Stomach (tissue), 9 donors: ENCODE results near the gene LRMDA. TPM values are rescaled to one million over a fixed set of nuclear protein-coding genes. Genes with fewer than 3 reads are reported as not detected.

Experiments used
- DNase-seq, 2 donors: peaks; one replicate each; pipeline versions ENCODE4 v3.0.0 to v3.0.0-alpha.2; 2013 to 2019
- H3K27ac ChIP-seq, 5 donors: fragments of 200-600 bp in 4 of 5; sonication (generic) in 4 of 5; one replicate each; pipeline ENCODE4 v1.5.1; 2013 to 2019; ENCODE audit warnings: mild to moderate bottlenecking in 1 of 5, moderate library complexity in 1 of 5
- H3K27me3 ChIP-seq, 3 donors: fragments of 200-600 bp; sonication (generic); one replicate each; pipeline ENCODE4 v1.5.1; 2017 to 2019; ENCODE audit warnings: mixed run types in 1 of 3
- H3K36me3 ChIP-seq, 4 donors: fragments of 200-600 bp; sonication (generic); 1 replicate in 3 of 4; 2 replicates in 1 of 4; pipeline ENCODE4 v1.5.1; 2016 to 2019
- H3K4me1 ChIP-seq, 4 donors: fragments of 200-600 bp; sonication (generic); one replicate each; pipeline ENCODE4 v1.5.1; 2016 to 2019
- H3K4me3 ChIP-seq, 4 donors: fragments of 200-600 bp; sonication (generic) in 3 of 4; one replicate each; pipeline ENCODE4 v1.5.1; 2016 to 2019; ENCODE audit warnings: mild to moderate bottlenecking in 1 of 4
- H3K9me3 ChIP-seq, 4 donors: fragments of 200-600 bp; sonication (generic); one replicate each; pipeline ENCODE4 v1.5.1; 2016 to 2019
- CTCF ChIP-seq, 7 experiments: fragments of 450-650 bp in 4 of 7; fragments of 200-600 bp in 3 of 7; sonication (generic) in 3 of 7; IDR thresholded peaks; one replicate each; pipeline ENCODE4 v1.5.1; 2016 to 2019; ENCODE audit warnings: antibody characterized with exemption in 7 of 7, control low read depth in 2 of 7, mild to moderate bottlenecking in 1 of 7
- EP300 ChIP-seq: sonication (generic); formaldehyde crosslinking; IDR thresholded peaks from one replicate; pipeline ENCODE4 v1.6.1; 2017; ENCODE audit warnings: antibody characterized with exemption
- POLR2A ChIP-seq, 4 donors: fragments of 450-650 bp; IDR thresholded peaks; one replicate each; pipeline ENCODE4 v1.6.1; 2016; ENCODE audit warnings: antibody characterized with exemption in 4 of 4, control low read depth in 2 of 4, mild to moderate bottlenecking in 1 of 4, moderate library complexity in 1 of 4
- POLR2AphosphoS5 ChIP-seq, 3 donors: sonication (generic); formaldehyde crosslinking; IDR thresholded peaks; one replicate each; pipeline ENCODE4 v1.6.1; 2016; ENCODE audit warnings: antibody characterized with exemption in 3 of 3
- WGBS, 5 donors: extraction: QIAGEN DNeasy Blood & Tissue Kit in 3 of 5; methylation state at CpG; one replicate each; pipeline versions ENCODE4 v1.1.5 to v1.1.7; 2013 to 2018; 5-methylcytosine and 5-hydroxymethylcytosine counted together
- intact Hi-C: fragments of 100-400 bp; cut with DNase I; formaldehyde crosslinking; loops from one replicate; pipeline ENCODE4 v1.15.1; 2023; ENCODE audit warnings: low total_unique reads
- polyA plus RNA-seq, 3 donors: library from polyadenylated mRNA; stranded (reverse); fragments of 200-250 nt; gene quantifications; one replicate each; pipeline ENCODE4 v1.2.3, GENCODE V29; 2013
- total RNA-seq, 5 donors: library from RNA; depleted of rRNA; stranded (reverse); fragments of >200 nt; gene quantifications; one replicate each; pipeline versions ENCODE4 v1.1.0 to v1.2.3, GENCODE V29; 2014 to 2016
- donor health status: healthy with polysubstance abuse.
- donor health status: Bipolar disorder and iron deficiency.
- donor health status: healthy.

The LRMDA gene
- total and polyA plus RNA-seq, 8 donors = 1.3 to 30.2 (median 13.6) TPM; not detected in 1

GRCh38 chr10:76265441-76266113 lies 834.2 kb downstream of the LRMDA start:
- no peak for DNase-seq
- Histone ChIP-seq H3K27ac (no peak overlapping the region), H3K9me3 (peaks cover 0 to 3% (median 1%) of the 10 kb centered on the region in 4 donors), H3K4me1 (no peaks in the 10 kb centered on the region), H3K36me3 (no peaks in the 10 kb centered on the region), H3K27me3 (no peaks in the 10 kb centered on the region), H3K4me3 (no peak overlapping the region)
- 62 to 67% (median 64%) methylated on average over 4 of the region's 4 CpGs for WGBS, 5 donors
- no peak for TF ChIP-seq CTCF (IDR thresholded peaks at IDR 0.05)
- TF ChIP-seq POLR2A (IDR thresholded peaks at IDR 0.05) = no peak
- no peak for TF ChIP-seq POLR2AphosphoS5 (IDR thresholded peaks at IDR 0.05)
- TF ChIP-seq EP300 = no peak
- intact Hi-C loops = no loop called here

GRCh38 chr10:76268530-76268929 lies 837.1 kb downstream of the LRMDA start:
- no peaks in the 10 kb centered on the region for H3K36me3 ChIP-seq
- TF ChIP-seq POLR2A (IDR thresholded peaks at IDR 0.05) = no peak
- no peak for TF ChIP-seq EP300
- no peak for TF ChIP-seq POLR2AphosphoS5 (IDR thresholded peaks at IDR 0.05)
- TF ChIP-seq CTCF (IDR thresholded peaks at IDR 0.05) = no peak
- H3K27ac ChIP-seq = no peak overlapping the region
- no peaks in the 10 kb centered on the region for H3K27me3 ChIP-seq
- H3K4me1 ChIP-seq = no peaks in the 10 kb centered on the region
- no peak overlapping the region for H3K4me3 ChIP-seq
- WGBS, 5 donors = 55 to 76% (median 65%) methylated on average over 5 of the region's 5 CpGs
- DNase-seq = no peak
- intact Hi-C loops = no loop called here
- H3K9me3 ChIP-seq = peaks cover 0 to 2% (median 0%) of the 10 kb centered on the region in 4 donors

- Histone ChIP-seq H3K4me3 (no peak overlapping the region), H3K27me3 (no peaks in the 10 kb centered on the region), H3K4me1 (no peaks in the 10 kb centered on the region), H3K27ac (no peak overlapping the region), H3K9me3 (peaks cover 0 to 5% (median 0%) of the 10 kb centered on the region in 4 donors), H3K36me3 (no peaks in the 10 kb centered on the region)
- intact Hi-C loops = no loop called here
- TF ChIP-seq EP300 = no peak
- no peak for TF ChIP-seq POLR2AphosphoS5 (IDR thresholded peaks at IDR 0.05)
- no peak for TF ChIP-seq POLR2A (IDR thresholded peaks at IDR 0.05)
- TF ChIP-seq CTCF (IDR thresholded peaks at IDR 0.05) = no peak
- WGBS, 5 donors = 72 to 89% (median 83%) methylated on average over 5 of the region's 5 CpGs
- no peak for DNase-seq
Observed at GRCh38 chr10:76268954-76269353, 837.5 kb downstream of the LRMDA start.

GRCh38 chr10:76270464-76270863 lies 839.0 kb downstream of the LRMDA start:
- H3K27ac ChIP-seq = no peak overlapping the region
- H3K36me3 ChIP-seq = no peaks in the 10 kb centered on the region
- H3K27me3 ChIP-seq = no peaks in the 10 kb centered on the region
- TF ChIP-seq CTCF (IDR thresholded peaks at IDR 0.05) (no peak), POLR2A (IDR thresholded peaks at IDR 0.05) (no peak), EP300 (no peak), POLR2AphosphoS5 (IDR thresholded peaks at IDR 0.05) (no peak)
- H3K4me3 ChIP-seq = no peak overlapping the region
- peaks cover 0 to 20% (median 6%) of the 10 kb centered on the region in 4 donors for H3K9me3 ChIP-seq
- intact Hi-C loops = no loop called here
- WGBS, 5 donors = 78 to 90% (median 86%) methylated on average over 5 of the region's 5 CpGs
- no peak for DNase-seq
- H3K4me1 ChIP-seq = no peaks in the 10 kb centered on the region
